Measurements from ENCODE around the gene PHF14. TPM values are rescaled to one million over a fixed set of nuclear protein-coding genes. Genes with fewer than 3 reads are reported as not detected.
A peak's percentile ranks its signal among the peaks of the same experiment; 100 is the strongest.

Gene PHF14
- total RNA-seq, 1 donor from 2014 or later, result 23.2 TPM

- no peak for DNase-seq (ENCODE audit: low read depth)
- TF ChIP-seq, protein P1, sequence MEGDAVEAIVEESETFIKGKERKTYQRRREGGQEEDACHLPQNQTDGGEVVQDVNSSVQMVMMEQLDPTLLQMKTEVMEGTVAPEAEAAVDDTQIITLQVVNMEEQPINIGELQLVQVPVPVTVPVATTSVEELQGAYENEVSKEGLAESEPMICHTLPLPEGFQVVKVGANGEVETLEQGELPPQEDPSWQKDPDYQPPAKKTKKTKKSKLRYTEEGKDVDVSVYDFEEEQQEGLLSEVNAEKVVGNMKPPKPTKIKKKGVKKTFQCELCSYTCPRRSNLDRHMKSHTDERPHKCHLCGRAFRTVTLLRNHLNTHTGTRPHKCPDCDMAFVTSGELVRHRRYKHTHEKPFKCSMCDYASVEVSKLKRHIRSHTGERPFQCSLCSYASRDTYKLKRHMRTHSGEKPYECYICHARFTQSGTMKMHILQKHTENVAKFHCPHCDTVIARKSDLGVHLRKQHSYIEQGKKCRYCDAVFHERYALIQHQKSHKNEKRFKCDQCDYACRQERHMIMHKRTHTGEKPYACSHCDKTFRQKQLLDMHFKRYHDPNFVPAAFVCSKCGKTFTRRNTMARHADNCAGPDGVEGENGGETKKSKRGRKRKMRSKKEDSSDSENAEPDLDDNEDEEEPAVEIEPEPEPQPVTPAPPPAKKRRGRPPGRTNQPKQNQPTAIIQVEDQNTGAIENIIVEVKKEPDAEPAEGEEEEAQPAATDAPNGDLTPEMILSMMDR (conservative IDR thresholded peaks at IDR 0.05; ENCODE audit: low read depth, low read length), result no peak
- no peak overlapping the region for H3K4me3 ChIP-seq (ENCODE audit: low read depth, low read length)
Measured at GRCh38 chr7:11206177-11206899, 232.7 kb downstream of the PHF14 start.

DNA sequence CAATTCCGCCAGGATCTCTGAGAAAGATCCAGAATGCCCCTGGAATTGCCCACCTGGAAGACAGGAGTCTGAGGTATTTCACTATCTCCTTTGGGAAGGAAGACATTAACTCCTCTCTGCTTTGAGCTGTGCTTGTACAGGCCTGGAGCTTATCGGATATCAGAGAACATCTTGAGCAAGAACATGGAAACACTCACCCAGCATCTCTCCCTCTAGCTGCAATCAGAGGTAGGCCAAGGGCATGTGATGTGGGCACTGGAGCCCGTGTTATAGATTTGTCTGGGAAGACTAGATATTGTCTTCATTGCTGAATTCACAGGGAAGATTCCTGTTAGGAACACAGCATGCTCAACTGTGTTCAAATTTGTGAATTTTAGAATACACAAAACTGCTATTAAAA, 233.9 kb downstream of the PHF14 start:
- no peak overlapping the region for H3K4me3 ChIP-seq (ENCODE audit: low read depth, low read length)
- TF ChIP-seq, protein P1 (conservative IDR thresholded peaks at IDR 0.05; ENCODE audit: low read depth, low read length), result no peak
- DNase-seq (ENCODE audit: low read depth), result no peak

GRCh38 chr7:11208883-11209465, 235.3 kb downstream of the PHF14 start:
- DNase-seq (ENCODE audit: low read depth), result no peak
- TF ChIP-seq, protein P1 (conservative IDR thresholded peaks at IDR 0.05; ENCODE audit: low read depth, low read length), result no peak
- no peak overlapping the region for H3K4me3 ChIP-seq (ENCODE audit: low read depth, low read length)

DNA sequence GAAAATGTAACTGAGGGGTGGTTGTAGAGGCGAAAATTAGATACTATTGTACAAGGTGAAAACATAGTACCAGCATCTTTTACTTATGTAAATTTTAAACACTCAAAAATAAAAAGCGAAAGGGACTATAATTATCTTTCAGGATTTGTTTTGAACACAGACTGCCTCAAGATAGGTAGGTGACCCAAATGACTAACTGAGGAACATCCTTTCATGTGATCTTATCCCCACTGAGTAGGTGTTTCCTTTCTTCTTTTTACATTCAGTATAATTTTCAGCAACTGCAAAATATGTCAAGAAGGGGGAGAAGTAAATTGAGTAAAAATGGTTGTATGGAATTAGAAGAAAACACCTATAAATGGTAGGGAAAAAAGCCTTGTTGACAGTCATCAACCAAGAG, 236.7 kb downstream of the PHF14 start:
- H3K4me3 ChIP-seq (ENCODE audit: low read depth, low read length), result no peak overlapping the region
- TF ChIP-seq, protein P1 (conservative IDR thresholded peaks at IDR 0.05; ENCODE audit: low read depth, low read length), result no peak
- no peak for DNase-seq (ENCODE audit: low read depth)

- TF ChIP-seq, protein P1 (conservative IDR thresholded peaks at IDR 0.05; ENCODE audit: low read depth, low read length), result peak; percentile 90
- no peak overlapping the region for H3K4me3 ChIP-seq (ENCODE audit: low read depth, low read length)
Measured at GRCh38 chr7:11212080-11212711, 238.5 kb downstream of the PHF14 start.

DNA sequence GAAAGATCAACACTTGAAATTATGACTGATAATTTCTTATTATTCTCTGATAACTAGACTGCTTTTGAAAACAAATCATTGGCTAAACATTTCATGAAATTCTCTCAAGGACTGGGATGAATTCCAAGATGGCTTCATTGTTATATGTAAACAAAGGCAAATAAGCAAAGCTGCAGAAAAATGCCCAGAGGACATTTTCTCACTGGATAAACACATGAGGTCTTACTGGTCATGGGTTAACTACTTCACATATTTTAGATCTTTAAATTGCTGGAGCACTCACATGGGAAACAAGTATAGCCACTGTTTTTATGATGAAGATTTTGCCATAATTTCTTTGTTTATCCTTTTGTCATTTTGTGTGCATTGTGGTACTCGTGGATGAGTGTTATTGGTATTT, 239.1 kb downstream of the PHF14 start:
- no peak overlapping the region for H3K4me3 ChIP-seq (ENCODE audit: low read depth, low read length)
- TF ChIP-seq, protein P1 (conservative IDR thresholded peaks at IDR 0.05; ENCODE audit: low read depth, low read length), result no peak
- DNase-seq (ENCODE audit: low read depth), result peak; percentile 13

More at GRCh38 chr7:11212080-11212711, 238.5 kb downstream of the PHF14 start:
- DNase-seq (ENCODE audit: low read depth), result peak; percentile 19

All from epithelial cell of proximal tubule (primary cell).